OCI-LY3 (cell line): ENCODE results near the gene KHNYN.

Source experiments
- H2AFZ ChIP-seq: fragments of 200-600, 300-600 bp; shearing (Covaris generic); 2 replicates; pipeline ENCODE4 v1.6.0; 2014; ENCODE audit warnings: antibody characterized with exemption, low read depth, low read length
- H3K27ac ChIP-seq: fragments of 200-600, 300-600 bp; sonication (generic); 2 replicates; pipeline ENCODE4 v1.5.1; 2014; ENCODE audit warnings: mild to moderate bottlenecking, low read length, moderate library complexity, mixed read lengths
- H3K27me3 ChIP-seq: fragments of 200-600, 300-600 bp; sonication (generic); 2 replicates; pipeline ENCODE4 v1.6.1; 2014; ENCODE audit warnings: low read depth, low read length, mixed read lengths
- H3K36me3 ChIP-seq: fragments of 200-600, 300-600 bp; sonication (generic); replicated peaks from 2 replicates; pipeline ENCODE3; 2014; ENCODE audit warnings: low read depth, low read length, mixed read lengths
- H3K4me1 ChIP-seq: fragments of 300-600, 200-600 bp; sonication (generic); 2 replicates; pipeline ENCODE4 v1.6.1; 2014; ENCODE audit warnings: low read length, mixed read lengths
- H3K4me2 ChIP-seq: fragments of 200-600, 300-600 bp; sonication (generic); 2 replicates; pipeline ENCODE4 v1.6.1; 2014; ENCODE audit warnings: low read length, mixed read lengths
- H3K4me3 ChIP-seq: fragments of 300-600, 200-600 bp; sonication (generic); 2 replicates; pipeline ENCODE4 v1.5.1; 2014; ENCODE audit warnings: antibody characterized with exemption, mild to moderate bottlenecking, low read length, moderate library complexity
- H3K79me2 ChIP-seq: fragments of 300-600, 200-600 bp; shearing (Covaris generic); 2 replicates; pipeline ENCODE4 v1.6.1; 2014; ENCODE audit warnings: mild to moderate bottlenecking, low read length, mixed read lengths
- H3K9ac ChIP-seq: fragments of 300-600, 200-600 bp; shearing (Covaris generic); 2 replicates; pipeline ENCODE4 v1.6.0; 2014; ENCODE audit warnings: mild to moderate bottlenecking, low read length, moderate library complexity
- H3K9me3 ChIP-seq: fragments of 200-600, 300-600 bp; shearing (Covaris generic); 2 replicates; pipeline ENCODE4 v1.6.1; 2014; ENCODE audit warnings: low read length, mixed read lengths; ENCODE audit not compliant: insufficient read depth
- H4K20me1 ChIP-seq: fragments of 200-600, 300-600 bp; sonication (generic); 2 replicates; pipeline ENCODE4 v1.6.1; 2016; ENCODE audit warnings: low read length, mixed read lengths; ENCODE audit not compliant: insufficient read depth
- EZH2phosphoT487 ChIP-seq: fragments of 200-600 bp; shearing (Covaris generic); IDR thresholded peaks from 2 replicates; pipeline ENCODE4 v1.6.1; 2018; ENCODE audit warnings: antibody characterized with exemption, mixed run types, low read depth
- TF ChIP-seq, protein P1 (sequence below): fragments of 200-600, 300-600 bp; sonication (generic); IDR thresholded peaks from 2 replicates; pipeline ENCODE4 v1.5.1; 2014; ENCODE audit warnings: antibody characterized with exemption, low read length, low read depth

Gene KHNYN

DNA sequence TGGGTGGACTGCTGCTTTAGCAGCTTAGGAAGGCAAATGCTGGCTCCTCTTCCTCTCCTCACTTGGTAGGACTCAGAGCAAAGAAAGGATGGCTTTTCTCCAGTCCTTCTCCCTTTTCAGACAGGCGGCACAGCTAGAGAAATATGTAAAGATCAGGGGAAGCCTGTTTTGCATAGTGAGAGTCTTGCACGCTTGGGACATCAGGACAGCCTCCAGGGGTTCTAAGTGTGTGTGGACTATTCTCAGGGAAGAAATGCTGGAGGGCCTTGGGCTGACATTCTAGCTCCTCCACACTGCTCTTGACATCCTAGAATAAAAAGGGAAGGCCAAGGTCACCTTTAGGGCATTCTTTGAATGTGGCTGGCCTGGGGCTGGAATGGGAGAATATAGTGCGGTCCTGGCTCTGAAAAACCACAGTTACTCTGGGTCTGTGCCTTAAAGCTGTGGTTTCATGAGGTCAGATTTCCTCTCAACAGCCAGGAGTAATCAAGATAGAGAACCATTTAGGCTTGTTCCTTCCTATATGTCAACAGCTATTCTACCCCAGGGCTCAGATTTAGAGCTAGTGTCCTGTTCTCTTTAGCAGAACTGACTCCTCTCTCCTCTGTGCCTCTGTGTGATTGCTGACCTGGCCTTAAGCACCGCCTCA is 54.0 kb downstream of the KHNYN start:
- H3K4me1 ChIP-seq: peaks cover 5% of the 10 kb centered on the region; the same call in 1 of the 2 replicates
- no peaks in the 10 kb centered on the region for H3K36me3 ChIP-seq
- TF ChIP-seq, protein P1, sequence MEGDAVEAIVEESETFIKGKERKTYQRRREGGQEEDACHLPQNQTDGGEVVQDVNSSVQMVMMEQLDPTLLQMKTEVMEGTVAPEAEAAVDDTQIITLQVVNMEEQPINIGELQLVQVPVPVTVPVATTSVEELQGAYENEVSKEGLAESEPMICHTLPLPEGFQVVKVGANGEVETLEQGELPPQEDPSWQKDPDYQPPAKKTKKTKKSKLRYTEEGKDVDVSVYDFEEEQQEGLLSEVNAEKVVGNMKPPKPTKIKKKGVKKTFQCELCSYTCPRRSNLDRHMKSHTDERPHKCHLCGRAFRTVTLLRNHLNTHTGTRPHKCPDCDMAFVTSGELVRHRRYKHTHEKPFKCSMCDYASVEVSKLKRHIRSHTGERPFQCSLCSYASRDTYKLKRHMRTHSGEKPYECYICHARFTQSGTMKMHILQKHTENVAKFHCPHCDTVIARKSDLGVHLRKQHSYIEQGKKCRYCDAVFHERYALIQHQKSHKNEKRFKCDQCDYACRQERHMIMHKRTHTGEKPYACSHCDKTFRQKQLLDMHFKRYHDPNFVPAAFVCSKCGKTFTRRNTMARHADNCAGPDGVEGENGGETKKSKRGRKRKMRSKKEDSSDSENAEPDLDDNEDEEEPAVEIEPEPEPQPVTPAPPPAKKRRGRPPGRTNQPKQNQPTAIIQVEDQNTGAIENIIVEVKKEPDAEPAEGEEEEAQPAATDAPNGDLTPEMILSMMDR: no peak
- no peak for TF ChIP-seq EZH2phosphoT487
- no peaks in the 10 kb centered on the region for H3K9me3 ChIP-seq
- no peak overlapping the region for H3K27ac ChIP-seq
- H3K4me2 ChIP-seq: no peak overlapping the region
- H2AFZ ChIP-seq: no peak overlapping the region
- no peaks in the 10 kb centered on the region for H3K27me3 ChIP-seq
- H3K9ac ChIP-seq: no peak overlapping the region
- H3K4me3 ChIP-seq: no peak overlapping the region
- no peaks in the 10 kb centered on the region for H4K20me1 ChIP-seq
- no peaks in the 10 kb centered on the region for H3K79me2 ChIP-seq
